ENCODE measurements around the gene FAM13B.

Gene FAM13B

GRCh38 chr5:137896560-137896959, 136.3 kb downstream of the FAM13B start:
- Histone ChIP-seq H3K27me3 (ENCODE audit: insufficient read depth, low read length, poor library complexity) (no peaks in the 10 kb centered on the region), H3K4me3 (ENCODE audit: low read depth in 1 of 2, low read length in 2 of 2) (no peak overlapping the region), H3K4me2 (ENCODE audit: insufficient read depth, low read length) (no peak overlapping the region), H3K9ac (ENCODE audit: low read depth, low read length) (no peak overlapping the region), H3K9me3 (ENCODE audit: insufficient read depth, low read length, severe bottlenecking) (no peaks in the 10 kb centered on the region), H4K20me1 (ENCODE audit: insufficient read depth, low read length) (no peaks in the 10 kb centered on the region), H3K79me2 (ENCODE audit: insufficient read depth, low read length) (no peaks in the 10 kb centered on the region), H3K4me1 (ENCODE audit: insufficient read depth, low read length) (no peaks in the 10 kb centered on the region), H2AFZ (ENCODE audit: low read depth, low read length) (no peak overlapping the region), H3K27ac (ENCODE audit: low read length) (no peak overlapping the region), H3K36me3 (ENCODE audit: insufficient read depth, low read length) (no peaks in the 10 kb centered on the region)
- ATAC-seq (ENCODE audit: insufficient read depth, low read depth) (no peak), DNase-seq (no peak)
- TF ChIP-seq EZH2 (IDR thresholded peaks at IDR 0.05; ENCODE audit: borderline replicate concordance, low read depth, low read length, severe bottlenecking) = no peak
- no peak for TF ChIP-seq CTCF (IDR thresholded peaks at IDR 0.05; ENCODE audit: borderline replicate concordance, extremely low read depth, low read length, poor library complexity, severe bottlenecking)

- H4K20me1 ChIP-seq (ENCODE audit: insufficient read depth, low read length) = no peaks in the 10 kb centered on the region
- no peak overlapping the region for H3K4me2 ChIP-seq (ENCODE audit: insufficient read depth, low read length)
- H3K9me3 ChIP-seq (ENCODE audit: insufficient read depth, low read length, severe bottlenecking) = no peaks in the 10 kb centered on the region
- no peak overlapping the region for H3K27ac ChIP-seq (ENCODE audit: low read length)
- ATAC-seq (ENCODE audit: insufficient read depth, low read depth) = no peak
- no peak overlapping the region for H3K9ac ChIP-seq (ENCODE audit: low read depth, low read length)
- TF ChIP-seq CTCF (IDR thresholded peaks at IDR 0.05; ENCODE audit: borderline replicate concordance, extremely low read depth, low read length, poor library complexity, severe bottlenecking) (no peak), EZH2 (IDR thresholded peaks at IDR 0.05; ENCODE audit: borderline replicate concordance, low read depth, low read length, severe bottlenecking) (no peak)
- no peak for DNase-seq
- H3K27me3 ChIP-seq (ENCODE audit: insufficient read depth, low read length, poor library complexity) = no peaks in the 10 kb centered on the region
- H3K79me2 ChIP-seq (ENCODE audit: insufficient read depth, low read length) = no peaks in the 10 kb centered on the region
- H3K4me3 ChIP-seq (ENCODE audit: low read depth in 1 of 2, low read length in 2 of 2) = no peak overlapping the region
- no peaks in the 10 kb centered on the region for H3K36me3 ChIP-seq (ENCODE audit: insufficient read depth, low read length)
- H3K4me1 ChIP-seq (ENCODE audit: insufficient read depth, low read length) = peaks cover 5% of the 10 kb centered on the region; the same call in 1 of the 2 replicates
- H2AFZ ChIP-seq (ENCODE audit: low read depth, low read length) = no peak overlapping the region
Measured at GRCh38 chr5:137894586-137894985, 138.3 kb downstream of the FAM13B start.

- no peaks in the 10 kb centered on the region for H3K27me3 ChIP-seq (ENCODE audit: insufficient read depth, low read length, poor library complexity)
- no peak overlapping the region for H3K4me2 ChIP-seq (ENCODE audit: insufficient read depth, low read length)
- H4K20me1 ChIP-seq (ENCODE audit: insufficient read depth, low read length) = no peaks in the 10 kb centered on the region
- TF ChIP-seq EZH2 (IDR thresholded peaks at IDR 0.05; ENCODE audit: borderline replicate concordance, low read depth, low read length, severe bottlenecking) (no peak), CTCF (IDR thresholded peaks at IDR 0.05; ENCODE audit: borderline replicate concordance, extremely low read depth, low read length, poor library complexity, severe bottlenecking) (peak; percentile 40)
- no peak overlapping the region for H2AFZ ChIP-seq (ENCODE audit: low read depth, low read length)
- ATAC-seq (ENCODE audit: insufficient read depth, low read depth) (no peak), DNase-seq (no peak)
- H3K27ac ChIP-seq (ENCODE audit: low read length) = no peak overlapping the region
- H3K4me1 ChIP-seq (ENCODE audit: insufficient read depth, low read length) = peaks cover 20% of the 10 kb centered on the region
- H3K9me3 ChIP-seq (ENCODE audit: insufficient read depth, low read length, severe bottlenecking) = no peaks in the 10 kb centered on the region
- H3K36me3 ChIP-seq (ENCODE audit: insufficient read depth, low read length) = no peaks in the 10 kb centered on the region
- no peak overlapping the region for H3K9ac ChIP-seq (ENCODE audit: low read depth, low read length)
- peaks cover 3% of the 10 kb centered on the region; the same call in 1 of the 2 replicates for H3K79me2 ChIP-seq (ENCODE audit: insufficient read depth, low read length)
- H3K4me3 ChIP-seq (ENCODE audit: low read depth in 1 of 2, low read length in 2 of 2) = no peak overlapping the region
Measured at GRCh38 chr5:137891849-137892248, 141.0 kb downstream of the FAM13B start.

GRCh38 chr5:137890845-137891244, 142.0 kb downstream of the FAM13B start:
- H3K27me3 ChIP-seq (ENCODE audit: insufficient read depth, low read length, poor library complexity) = no peaks in the 10 kb centered on the region
- no peak overlapping the region for H3K4me3 ChIP-seq (ENCODE audit: low read depth in 1 of 2, low read length in 2 of 2)
- H2AFZ ChIP-seq (ENCODE audit: low read depth, low read length) = no peak overlapping the region
- no peak for ATAC-seq (ENCODE audit: insufficient read depth, low read depth)
- H3K36me3 ChIP-seq (ENCODE audit: insufficient read depth, low read length) = no peaks in the 10 kb centered on the region
- DNase-seq = no peak
- no peak overlapping the region for H3K9ac ChIP-seq (ENCODE audit: low read depth, low read length)
- peaks cover 23% of the 10 kb centered on the region for H3K4me1 ChIP-seq (ENCODE audit: insufficient read depth, low read length)
- no peak for TF ChIP-seq CTCF (IDR thresholded peaks at IDR 0.05; ENCODE audit: borderline replicate concordance, extremely low read depth, low read length, poor library complexity, severe bottlenecking)
- no peak for TF ChIP-seq EZH2 (IDR thresholded peaks at IDR 0.05; ENCODE audit: borderline replicate concordance, low read depth, low read length, severe bottlenecking)
- no peak overlapping the region for H3K27ac ChIP-seq (ENCODE audit: low read length)
- peaks cover 3% of the 10 kb centered on the region; the same call in 1 of the 2 replicates for H3K79me2 ChIP-seq (ENCODE audit: insufficient read depth, low read length)
- H3K9me3 ChIP-seq (ENCODE audit: insufficient read depth, low read length, severe bottlenecking) = no peaks in the 10 kb centered on the region
- no peak overlapping the region for H3K4me2 ChIP-seq (ENCODE audit: insufficient read depth, low read length)
- H4K20me1 ChIP-seq (ENCODE audit: insufficient read depth, low read length) = no peaks in the 10 kb centered on the region

All from DND-41 (cell line).